ENCODE measurements around the gene MRLN.

DNA sequence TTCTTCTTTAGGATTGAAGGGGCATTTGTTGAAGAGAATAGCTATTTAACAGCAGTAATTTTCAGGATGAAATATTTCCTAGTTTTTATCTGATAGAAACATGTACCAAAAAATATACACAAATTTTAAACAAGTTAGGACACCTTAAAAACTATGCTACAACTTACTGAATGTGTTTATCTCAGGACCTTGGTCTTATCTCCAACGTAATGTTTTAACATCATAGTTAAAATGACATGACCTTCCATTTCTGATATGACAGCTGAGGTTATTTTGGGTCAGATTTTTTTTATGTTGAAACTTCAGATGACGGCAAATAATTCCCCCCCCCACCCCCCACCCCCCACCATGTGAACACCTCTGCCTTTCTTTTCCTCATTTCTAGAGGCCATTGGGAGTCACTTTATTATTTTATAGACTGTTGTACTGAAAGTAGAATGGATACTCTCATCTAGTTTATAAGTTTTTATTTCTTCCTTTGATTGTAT, 8.0 kb downstream of the MRLN start:
- TF ChIP-seq POLR2A (IDR thresholded peaks at IDR 0.05) = no peak
- TF ChIP-seq, protein P1, sequence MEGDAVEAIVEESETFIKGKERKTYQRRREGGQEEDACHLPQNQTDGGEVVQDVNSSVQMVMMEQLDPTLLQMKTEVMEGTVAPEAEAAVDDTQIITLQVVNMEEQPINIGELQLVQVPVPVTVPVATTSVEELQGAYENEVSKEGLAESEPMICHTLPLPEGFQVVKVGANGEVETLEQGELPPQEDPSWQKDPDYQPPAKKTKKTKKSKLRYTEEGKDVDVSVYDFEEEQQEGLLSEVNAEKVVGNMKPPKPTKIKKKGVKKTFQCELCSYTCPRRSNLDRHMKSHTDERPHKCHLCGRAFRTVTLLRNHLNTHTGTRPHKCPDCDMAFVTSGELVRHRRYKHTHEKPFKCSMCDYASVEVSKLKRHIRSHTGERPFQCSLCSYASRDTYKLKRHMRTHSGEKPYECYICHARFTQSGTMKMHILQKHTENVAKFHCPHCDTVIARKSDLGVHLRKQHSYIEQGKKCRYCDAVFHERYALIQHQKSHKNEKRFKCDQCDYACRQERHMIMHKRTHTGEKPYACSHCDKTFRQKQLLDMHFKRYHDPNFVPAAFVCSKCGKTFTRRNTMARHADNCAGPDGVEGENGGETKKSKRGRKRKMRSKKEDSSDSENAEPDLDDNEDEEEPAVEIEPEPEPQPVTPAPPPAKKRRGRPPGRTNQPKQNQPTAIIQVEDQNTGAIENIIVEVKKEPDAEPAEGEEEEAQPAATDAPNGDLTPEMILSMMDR (IDR thresholded peaks at IDR 0.05) = no peak
